NCI-H2227 (cell line): Measurements from ENCODE around the gene LAMA2.
"Not testable (repeated sequence)": the region's sequence is repeated elsewhere in the genome, so short reads cannot be mapped to it uniquely, and the experiment has no call there.

ENCODE experiments used
- DNase-seq: peaks from one replicate; lab custom pipeline; 2025; ENCODE audit not compliant: unreplicated experiment; lab: John Stamatoyannopoulos, UW

Gene LAMA2

DNA sequence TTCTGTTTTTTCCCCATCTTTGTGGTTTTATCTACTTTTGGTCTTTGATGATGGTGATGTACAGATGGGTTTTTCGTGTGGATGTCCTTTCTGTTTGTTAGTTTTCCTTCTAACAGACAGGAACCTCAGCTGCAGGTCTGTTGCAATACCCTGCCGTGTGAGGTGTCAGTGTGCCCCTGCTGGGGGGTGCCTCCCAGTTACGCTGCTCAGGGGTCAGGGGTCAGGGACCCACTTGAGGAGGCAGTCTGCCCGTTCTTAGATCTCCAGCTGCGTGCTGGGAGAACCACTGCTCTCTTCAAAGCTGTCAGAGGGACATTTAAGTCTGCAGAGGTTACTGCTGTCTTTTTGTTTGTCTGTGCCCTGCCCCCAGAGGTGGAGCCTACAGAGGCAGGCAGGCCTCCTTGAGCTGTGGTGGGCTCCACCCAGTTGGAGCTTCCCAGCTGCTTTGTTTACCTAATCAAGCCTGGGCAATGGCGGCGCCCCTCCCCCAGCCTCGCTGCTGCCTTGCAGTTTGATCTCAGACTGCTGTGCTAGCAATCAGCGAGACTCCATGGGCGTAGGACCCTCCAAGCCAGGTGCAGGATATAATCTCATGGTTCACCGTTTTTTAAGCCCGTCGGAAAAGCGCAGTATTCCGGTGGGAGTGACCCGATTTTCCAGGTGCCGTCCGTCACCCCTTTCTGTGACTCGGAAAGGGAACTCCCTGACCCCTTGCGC lies 289.5 kb downstream of the LAMA2 start:
- not testable (repeated sequence) for DNase-seq

DNA sequence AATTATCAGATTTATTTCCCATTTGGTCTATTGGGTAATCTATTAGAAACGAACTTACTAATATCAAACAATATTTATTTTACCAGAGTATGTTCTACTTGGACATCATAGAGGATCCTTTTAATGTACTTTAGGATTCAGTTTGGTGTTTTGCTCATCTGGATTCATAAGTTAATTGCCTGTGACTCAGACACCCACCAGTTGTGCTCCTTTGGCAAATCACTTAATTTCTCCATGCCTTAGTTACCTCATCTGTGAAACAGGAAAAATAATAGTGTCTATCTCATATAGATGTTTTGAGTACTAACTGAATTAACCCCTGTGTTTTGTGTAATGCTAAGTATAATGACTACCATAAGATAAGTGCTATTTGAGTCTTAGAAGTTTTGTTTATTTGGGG lies 292.1 kb downstream of the LAMA2 start:
- DNase-seq: no peak

DNA sequence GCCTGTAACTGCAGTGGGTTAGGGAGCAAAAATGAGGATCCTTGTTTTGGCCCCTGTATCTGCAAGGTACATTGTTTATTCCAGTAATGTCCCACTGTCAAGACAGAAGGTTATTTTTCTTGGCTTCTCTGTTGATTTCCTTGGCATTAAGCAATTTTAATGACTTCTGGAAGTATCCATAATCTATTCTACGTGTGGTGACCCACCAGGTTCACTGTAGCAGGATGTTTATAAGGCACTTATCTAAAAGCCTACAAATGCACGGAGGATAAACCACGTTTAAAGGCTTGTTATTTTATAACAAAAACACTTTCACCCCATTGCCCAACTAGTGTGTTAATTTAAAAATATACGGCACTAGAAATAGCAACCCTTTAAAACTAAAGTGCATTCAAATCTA lies 294.9 kb downstream of the LAMA2 start:
- DNase-seq: no peak

DNA sequence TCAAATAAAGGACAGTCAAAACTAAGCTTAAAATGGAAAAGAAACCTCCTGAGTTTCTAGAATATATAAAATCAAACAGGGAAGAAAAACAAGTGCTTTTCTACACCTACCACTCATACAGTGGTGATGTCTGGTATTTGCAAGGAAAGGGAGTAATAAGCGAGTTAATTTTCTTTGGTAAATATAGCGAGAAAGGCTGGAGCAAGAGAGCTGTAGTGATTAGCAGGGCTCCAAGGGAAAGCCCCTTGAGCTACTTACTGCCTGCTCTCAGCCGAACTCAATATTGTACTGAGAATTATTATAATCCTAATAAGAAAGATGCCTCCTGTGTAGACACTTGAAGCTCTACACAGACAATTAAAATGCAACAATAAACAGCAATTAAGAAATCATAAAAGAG lies 296.3 kb downstream of the LAMA2 start:
- no peak for DNase-seq

DNA sequence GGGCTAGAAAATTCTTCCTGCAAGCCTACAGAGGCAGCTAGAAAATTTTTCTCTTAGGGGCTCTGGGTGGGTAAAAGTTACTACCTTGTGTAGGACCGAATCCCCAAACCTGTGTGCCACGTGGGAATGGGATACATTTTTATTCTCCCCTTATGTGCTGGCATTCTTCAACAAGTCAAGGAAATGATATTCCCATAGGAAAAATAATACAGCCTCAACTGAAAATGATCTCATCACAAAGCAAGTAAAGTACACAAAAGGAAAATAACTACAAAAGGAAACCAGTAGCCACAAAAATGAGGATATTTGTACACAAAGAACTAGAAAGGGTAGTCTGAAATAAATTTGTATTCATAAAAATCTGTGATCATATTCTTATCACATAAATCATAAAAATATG lies 298.1 kb downstream of the LAMA2 start:
- DNase-seq: no peak

DNA sequence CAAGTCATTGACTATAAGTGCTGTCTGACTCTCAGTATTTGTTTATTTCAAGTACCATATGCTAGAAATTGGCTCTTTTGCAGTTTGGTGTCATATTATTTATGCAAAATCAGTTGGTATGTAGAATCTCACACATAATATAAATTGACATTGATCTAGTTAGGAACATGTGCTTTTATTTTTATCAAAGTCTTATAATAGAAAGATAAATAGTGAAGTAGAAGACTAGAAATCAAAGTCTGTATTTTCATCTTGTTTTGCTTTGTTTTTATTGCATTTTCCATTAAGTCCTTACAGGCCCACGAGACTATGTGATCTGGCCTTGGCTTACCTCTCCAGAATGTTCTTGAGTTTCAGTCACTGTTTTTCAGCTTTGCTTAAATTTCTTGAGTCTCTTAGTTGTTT lies 300.3 kb downstream of the LAMA2 start:
- no peak for DNase-seq

DNA sequence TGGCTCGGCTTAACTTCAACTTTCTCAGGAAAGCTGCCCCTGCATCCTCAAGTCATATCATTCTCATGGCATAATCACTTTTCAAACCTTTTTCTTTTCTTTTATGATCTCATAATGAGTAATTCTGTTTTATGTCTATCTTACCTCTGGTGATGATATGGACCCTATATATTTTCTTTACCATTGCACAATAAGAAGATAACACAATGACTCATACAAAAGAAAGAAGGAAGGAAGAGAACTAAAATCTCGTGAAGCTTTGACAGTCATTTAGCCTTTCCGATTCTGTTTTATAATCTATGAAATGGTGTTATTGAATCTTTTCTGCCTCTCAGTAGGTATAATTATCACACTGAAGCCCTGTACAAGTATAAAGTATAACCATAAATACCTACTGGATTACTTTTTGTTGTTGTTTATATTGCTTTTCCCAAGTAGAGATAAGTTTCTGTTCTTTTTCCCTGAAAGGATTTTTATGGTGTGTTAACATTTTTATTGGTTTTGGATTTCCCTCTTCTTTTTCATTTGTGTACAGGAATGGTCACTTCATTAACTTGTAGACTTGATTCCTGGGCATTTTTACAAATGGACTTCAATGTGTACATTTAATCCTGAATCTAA lies 300.9 kb downstream of the LAMA2 start:
- no peak for DNase-seq

DNA sequence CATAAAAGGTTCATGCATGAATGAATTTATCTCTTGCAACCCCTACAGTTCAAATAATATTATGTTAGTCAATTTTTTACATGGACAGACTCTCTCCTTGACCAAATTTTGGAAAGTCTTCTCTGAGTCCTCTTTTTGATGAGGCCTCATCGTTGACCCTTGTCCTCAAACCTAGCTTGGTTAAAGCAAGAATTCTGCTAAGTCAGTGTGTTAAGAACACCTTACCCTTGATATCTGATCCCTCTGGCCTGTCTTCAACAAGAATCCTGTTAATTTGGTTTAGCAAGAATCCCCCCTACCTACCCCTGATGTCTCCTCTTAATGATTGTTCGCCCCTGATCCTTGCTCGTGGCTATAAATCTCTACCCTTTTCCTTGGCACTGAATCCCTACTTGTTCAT lies 301.4 kb downstream of the LAMA2 start:
- no peak for DNase-seq

DNA sequence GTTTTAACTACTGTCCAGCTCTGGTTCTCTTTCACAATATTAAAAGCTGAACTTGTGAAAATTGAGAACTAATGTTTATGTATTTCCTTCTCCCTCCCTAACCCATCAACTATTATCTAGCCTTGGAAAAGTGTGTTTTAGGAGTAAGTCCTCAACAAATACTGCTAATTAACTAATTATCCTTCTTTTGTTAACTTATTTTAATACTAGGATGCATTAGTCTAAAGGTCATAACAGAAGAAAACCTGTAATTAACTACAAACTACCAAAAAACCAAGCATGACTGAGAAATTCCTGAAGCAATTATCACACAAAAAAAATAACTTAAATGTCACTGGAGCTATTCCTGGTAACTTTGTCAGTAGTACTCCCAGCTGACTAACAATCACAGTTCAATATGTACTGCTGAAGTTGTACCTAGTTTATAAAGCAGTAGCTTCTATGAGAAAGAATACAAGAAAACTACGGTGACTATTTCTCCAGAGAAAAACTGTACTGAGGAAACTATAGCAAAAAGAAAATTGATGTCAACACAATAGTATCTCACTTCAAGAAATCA lies 301.9 kb downstream of the LAMA2 start:
- DNase-seq: no peak

DNA sequence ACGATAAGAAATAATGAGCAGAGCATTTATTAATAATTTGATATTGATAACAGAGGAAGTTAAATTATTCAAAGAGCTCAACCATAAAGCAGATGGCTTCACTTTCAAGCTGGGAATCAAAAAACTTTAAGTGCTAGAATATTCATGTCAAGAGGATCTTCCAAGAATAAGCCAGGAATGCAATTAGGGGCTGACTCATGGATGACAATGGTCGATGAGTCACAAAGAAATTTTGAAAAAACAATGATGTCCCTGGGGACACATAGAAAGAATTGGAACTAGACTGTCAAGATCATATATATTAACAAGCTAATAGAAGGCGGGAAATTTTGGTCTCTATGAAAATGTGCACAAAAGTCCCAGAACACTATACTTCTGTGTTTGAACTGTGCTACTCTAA lies 304.1 kb downstream of the LAMA2 start:
- DNase-seq: no peak

DNA sequence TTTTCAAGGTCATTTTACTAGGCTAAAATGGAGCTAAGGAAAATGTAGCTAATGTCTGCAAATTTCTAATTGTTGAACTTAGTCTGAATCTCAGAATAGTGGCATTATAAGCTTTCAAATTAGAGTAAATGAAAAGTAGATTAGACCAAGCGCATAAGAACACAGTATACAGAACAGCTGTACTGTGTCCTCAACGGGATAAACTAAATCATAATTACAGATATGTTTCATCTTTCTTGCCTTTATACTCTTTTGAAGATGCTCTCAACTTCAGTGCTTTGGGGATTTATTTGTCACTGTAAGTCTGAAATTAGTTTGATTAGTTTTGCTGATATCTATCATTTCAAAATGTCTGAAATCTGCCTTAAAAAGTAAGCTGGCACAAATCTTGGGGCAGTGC lies 305.4 kb downstream of the LAMA2 start:
- no peak for DNase-seq

DNA sequence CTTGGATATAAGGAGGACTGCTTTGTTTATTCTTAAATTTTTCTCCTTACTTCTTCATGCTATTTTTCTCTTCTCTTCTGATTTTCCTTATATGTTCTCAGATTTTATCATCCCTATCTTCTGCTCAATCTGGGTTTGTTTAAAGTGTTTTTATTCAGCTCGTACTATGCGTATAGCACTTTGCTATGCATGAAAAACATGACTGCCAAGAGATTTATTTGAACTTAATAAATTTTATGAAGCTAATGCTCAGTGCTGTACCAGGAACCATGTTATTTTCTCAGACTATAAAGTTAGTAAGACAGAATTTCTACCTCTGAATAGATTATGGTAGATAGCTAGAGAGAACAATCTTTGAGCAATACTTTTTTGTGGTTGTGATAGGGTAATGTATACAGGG lies 305.9 kb downstream of the LAMA2 start:
- DNase-seq: no peak

DNA sequence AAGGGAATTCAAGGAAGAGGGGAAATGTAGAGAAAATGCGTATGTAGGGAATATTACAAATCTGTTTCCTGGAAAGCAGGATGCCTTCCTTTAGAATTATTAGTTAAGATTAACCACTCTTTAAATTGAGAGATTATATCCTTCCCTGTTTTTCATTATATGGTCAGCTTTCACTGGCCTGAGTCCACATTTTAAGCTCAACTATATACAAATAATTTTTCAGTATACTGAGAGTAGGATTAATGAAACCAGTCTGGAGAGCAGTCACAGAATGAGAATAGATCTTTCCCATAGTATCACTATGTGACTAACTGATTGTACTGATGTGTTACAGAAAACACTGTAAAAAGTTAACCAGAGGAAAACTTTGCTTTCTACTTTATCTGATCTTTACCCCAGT lies 306.3 kb downstream of the LAMA2 start:
- no peak for DNase-seq

DNA sequence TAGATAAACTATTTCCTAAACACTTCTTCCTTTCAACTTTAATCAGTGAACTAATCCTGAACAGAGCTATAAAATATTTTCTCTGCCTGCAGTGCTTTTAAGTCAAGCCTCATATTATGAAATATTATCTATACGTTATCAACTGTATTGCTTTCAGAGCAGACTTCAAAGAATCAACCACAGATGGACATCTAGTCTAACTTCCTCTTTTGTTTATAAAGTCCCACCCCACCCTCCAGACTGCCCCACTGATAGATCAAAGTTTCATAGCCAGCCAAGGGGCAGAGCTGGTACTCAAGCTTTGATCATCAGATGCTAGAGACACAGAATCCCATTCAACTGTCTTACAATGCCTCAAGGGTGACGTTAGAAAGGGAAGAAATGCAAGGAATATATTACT lies 308.3 kb downstream of the LAMA2 start:
- DNase-seq: no peak

DNA sequence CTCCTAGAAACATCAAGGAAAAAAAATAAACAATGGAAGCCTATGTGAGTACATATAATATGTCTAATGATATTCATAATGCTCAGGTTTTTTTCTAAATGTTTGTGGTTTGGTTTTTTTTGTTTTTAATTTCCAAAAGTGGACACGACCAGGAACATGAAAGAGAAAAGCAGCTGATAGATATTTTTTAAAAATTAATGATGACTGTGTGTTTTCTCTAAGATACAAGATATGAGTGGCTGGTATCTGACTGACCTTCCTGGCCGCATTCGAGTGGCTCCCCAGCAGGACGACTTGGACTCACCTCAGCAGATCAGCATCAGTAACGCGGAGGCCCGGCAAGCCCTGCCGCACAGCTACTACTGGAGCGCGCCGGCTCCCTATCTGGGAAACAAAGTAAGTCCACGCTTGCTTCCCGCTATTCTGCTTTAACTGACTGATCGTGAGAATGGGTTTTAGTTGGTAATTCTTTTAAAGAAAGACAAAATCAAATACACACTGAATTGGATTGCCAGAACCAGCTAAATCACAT lies 309.6 kb downstream of the LAMA2 start:
- no peak for DNase-seq

DNA sequence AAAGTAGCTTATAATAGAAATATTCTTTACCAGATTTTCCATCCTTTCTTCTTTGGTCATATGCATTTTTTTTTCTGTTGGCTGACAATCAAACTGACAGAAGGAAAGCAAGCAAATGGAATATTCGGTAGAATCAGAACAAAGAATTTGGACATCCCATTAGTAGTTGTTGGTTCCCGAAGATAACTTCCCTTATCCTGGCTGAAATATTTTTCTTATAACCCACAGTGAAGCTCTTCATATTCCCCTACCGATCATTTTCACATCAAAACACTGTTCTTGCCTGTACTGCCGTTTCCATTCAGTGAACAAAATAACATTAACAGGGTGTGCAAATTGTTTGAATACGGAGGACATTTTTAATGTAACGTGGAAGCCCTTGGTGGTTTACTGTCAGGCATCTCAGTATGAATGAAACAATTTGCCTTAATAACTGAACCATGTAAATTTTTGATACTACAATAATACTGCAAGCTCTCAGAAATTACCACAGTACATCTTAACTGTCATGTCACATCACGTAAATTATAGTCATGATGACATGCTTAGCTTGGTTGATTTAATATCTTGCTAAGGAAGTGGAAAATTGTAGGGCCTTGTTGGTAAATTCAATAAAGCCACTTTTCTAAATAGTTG lies 311.5 kb downstream of the LAMA2 start:
- no peak for DNase-seq

DNA sequence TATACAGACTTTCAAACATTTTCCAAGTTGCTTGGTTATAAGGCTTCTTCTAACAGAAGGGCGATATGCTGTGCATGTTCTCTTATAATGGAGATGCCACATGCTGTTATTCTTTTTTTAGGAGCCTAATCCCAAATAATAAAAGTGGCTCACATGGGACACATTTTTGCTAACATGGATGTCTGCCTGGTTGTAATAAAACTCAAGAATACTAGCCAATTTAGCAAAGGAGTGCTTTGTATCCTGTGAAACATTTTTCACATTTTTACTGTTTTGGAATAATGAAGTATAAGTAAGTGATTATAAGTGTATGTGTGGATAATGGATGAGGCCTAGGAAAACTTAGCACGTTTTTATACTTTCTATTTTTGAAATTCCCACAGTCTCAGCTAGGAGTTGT lies 312.2 kb downstream of the LAMA2 start:
- no peak for DNase-seq

DNA sequence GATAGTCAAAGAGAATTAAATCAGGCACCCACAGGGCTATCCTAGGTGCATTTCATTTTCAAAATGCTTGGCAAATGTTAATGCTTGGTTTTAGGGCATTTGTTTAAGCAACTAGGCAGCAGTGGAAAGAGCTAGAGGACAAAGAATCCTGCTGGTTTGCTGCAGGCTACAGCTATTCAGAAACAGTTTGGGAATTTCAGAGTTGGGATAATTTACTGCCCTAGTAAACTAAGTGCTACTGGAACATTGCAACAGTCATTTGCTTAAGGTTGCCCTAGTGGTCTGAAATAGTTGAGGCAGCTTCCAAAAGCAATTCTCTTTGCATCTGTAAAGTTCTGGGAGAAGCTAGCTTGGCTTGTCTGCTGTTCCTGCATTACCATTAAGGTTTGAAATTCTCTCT lies 312.7 kb downstream of the LAMA2 start:
- DNase-seq: no peak

DNA sequence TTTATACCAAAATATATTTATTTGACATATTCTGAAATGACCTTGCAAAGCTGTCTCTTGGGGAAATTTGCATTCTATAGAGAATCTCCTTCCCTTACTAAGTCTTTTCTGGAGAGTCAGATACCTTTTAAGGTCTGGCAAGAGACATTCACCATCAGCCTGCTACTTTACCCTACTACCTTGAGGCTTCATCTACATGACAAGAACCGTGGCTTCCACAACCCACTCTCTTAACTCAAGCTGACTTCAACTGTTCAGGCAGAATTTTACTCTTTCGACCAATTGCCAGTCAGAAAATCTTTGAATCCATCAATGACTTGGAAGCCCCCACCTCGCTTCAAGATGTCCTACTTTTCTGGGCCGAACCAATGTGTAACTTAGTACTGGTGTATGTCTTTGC lies 314.2 kb downstream of the LAMA2 start:
- no peak for DNase-seq

DNA sequence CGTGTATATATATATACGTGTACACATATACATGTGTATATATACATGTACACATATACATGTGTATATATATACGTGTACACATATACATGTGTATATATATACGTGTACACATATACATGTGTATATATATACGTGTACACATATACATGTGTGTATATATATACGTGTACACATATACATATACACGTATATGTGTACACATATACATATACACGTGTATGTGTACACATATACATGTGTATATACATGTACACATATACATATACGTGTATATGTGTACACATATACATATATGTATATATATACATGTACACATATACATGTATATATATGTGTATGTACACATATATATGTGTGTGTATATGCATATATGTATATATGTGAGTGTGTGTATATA lies 317.2 kb downstream of the LAMA2 start:
- DNase-seq: no peak

DNA sequence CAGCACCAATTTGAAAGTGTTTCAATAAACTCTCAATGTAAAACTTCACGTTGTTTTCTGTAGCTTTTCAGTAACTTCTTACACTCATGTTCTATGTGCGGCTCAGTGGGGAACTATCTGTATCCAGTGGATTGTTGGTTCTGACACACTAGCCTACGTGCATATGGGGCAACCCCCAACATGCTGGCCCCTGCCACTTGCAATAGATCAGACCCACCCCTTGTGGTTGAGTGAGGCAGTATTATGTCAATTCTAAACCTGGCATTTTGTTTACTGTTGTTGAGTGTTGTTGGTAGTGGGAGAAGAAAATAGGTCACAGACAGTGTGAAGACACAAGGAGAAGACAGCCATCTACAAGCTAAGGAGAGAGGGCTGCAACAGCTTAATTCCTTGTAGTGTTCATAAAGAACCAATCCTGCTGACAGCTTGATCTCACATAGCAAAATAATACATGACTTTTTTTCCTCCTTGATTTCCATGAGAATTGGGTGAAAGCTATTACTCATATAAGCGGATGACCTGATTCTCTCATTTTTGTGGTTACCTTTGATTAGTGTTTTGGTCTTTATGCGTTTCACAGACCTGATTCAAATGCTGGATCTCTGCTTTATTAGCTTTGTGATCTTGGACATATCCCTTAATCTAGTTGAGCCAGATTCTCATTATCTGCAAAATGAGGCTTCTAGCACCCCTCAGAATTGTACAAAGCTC lies 320.4 kb downstream of the LAMA2 start:
- DNase-seq: no peak
